Subcutaneous adipose tissue (tissue), 4 donors: Measurements from ENCODE around the gene CYTIP. TPM values are rescaled to one million over a fixed set of nuclear protein-coding genes. Genes with fewer than 3 reads are reported as not detected.

Experiments
- total RNA-seq, 4 donors: library from RNA; depleted of rRNA; stranded (reverse); fragments of >200 nt; gene quantifications; one replicate each; pipeline ENCODE4 v1.1.0, GENCODE V29; 2016
- TF ChIP-seq, protein P1 (sequence below): fragments of 450-650 bp; IDR thresholded peaks from one replicate; pipeline ENCODE4 v1.5.1; 2016; ENCODE audit warnings: low read depth, mild to moderate bottlenecking, control low read depth, antibody characterized with exemption, moderate library complexity

The CYTIP gene
- total RNA-seq, 4 donors from 2014 or later, result 6.4 to 47.8 (median 14.6) TPM

DNA sequence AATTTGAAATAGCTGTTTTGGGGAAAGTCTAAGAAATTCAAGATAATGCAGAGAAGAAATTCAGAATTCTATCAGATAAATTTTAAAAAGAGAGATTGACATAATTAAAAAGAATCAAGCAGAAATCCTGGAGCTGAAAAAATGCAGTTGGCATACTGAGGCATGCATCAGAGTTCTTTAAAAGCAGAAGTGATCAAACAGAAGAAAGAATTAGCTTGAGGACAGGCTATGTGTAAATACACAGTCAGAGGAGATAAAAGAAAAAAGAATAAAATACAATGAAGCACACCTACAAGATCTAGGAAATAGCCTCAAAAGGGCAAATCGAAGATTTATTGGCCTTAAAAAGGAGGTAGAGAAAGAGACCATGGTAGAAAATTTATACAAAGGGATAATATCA is 57.1 kb downstream of the CYTIP start:
- TF ChIP-seq, protein P1, sequence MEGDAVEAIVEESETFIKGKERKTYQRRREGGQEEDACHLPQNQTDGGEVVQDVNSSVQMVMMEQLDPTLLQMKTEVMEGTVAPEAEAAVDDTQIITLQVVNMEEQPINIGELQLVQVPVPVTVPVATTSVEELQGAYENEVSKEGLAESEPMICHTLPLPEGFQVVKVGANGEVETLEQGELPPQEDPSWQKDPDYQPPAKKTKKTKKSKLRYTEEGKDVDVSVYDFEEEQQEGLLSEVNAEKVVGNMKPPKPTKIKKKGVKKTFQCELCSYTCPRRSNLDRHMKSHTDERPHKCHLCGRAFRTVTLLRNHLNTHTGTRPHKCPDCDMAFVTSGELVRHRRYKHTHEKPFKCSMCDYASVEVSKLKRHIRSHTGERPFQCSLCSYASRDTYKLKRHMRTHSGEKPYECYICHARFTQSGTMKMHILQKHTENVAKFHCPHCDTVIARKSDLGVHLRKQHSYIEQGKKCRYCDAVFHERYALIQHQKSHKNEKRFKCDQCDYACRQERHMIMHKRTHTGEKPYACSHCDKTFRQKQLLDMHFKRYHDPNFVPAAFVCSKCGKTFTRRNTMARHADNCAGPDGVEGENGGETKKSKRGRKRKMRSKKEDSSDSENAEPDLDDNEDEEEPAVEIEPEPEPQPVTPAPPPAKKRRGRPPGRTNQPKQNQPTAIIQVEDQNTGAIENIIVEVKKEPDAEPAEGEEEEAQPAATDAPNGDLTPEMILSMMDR, result no peak

DNA sequence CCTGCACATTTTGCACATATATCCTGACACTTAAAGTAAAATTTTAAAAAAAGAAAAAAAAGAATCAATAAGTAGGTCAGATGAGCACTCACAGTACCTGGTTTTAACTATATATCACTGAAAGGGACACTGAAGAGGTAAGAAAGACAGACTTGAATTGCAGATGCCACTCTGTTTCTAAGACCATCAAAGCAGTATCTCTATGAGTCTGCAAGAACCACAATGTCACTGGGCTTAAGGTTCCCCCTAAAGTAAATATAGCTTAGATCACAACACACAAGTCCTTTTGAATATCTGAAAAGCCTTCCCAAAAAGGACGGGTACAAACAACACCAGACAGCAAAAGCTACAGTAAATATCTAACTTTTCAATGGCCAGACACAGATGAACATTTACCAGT is 57.6 kb downstream of the CYTIP start:
- TF ChIP-seq, protein P1, result no peak

DNA sequence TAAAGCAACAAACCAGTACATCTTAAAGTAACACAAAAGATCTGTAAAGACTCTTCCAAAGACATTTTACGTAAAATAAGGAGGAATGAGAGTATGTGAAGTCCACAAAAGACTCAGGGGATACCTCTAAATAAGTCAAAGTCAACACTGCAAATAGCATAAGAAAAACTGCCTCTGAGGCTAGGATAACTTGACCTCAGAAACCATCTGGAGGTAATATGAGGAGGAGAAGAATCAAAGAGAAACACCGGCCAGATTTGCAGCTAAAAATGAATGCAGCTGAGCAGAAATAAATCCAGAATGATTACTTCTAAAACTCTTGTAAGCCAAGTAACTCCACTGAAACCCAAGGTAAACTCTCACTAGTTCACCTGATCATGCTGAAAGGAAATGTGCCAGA is 66.0 kb downstream of the CYTIP start:
- TF ChIP-seq, protein P1, result no peak

DNA sequence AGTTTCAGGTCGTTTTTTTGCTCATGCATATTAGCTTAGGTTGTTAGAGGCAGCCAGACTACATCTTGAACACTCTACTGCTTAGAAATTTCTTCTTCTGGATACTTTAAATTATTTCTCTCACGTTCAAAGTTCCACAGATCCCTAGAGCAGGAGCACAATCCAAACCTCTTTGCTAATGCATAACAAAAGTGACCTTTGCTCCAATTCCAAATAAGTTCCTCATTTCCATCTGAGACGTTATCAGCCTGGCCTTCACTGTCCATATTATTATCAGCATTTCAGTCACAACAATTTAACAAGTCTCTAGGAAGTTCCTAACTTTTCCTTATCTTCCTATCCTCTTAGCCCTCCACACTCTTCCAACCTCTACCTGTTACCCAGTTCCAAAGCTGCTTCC is 67.8 kb downstream of the CYTIP start:
- TF ChIP-seq, protein P1, result no peak

DNA sequence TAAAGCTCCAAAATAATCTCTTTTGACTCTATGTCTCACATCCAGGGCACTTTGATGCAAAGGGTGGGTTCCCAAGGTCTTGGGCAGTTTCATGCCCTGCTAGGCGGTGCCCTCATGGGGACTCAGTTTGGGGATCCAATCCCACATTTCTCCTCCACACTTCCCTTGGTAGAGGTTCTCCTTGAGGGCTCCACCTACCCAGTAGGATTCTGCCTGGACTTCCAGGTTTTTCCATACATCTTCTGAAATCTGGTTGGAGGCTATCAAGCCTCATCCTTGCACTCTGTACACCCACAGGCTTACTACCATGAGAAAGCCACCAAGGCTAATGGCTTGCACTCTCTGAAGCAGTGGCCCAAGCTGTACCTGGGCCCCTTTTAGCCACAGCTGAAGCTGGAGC is 68.5 kb downstream of the CYTIP start:
- TF ChIP-seq, protein P1, result no peak

DNA sequence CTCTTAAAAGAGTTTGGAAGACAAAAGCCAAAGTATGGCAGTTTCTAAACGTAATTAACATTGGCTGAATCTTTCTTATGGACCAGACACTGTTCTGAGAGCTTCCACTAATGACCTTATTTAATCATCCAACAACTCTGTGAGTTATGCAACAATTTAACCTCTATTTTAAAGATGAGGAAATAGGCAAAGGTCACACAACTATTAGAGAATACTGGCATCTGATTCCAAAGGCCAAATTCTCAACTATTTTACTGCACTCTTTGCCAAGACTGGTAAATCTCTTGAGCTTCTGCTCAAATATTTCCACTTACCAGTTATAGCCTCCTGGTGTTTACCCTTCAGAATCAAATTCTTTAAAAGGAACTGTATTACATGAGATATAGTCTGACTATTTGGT is 76.2 kb downstream of the CYTIP start:
- TF ChIP-seq, protein P1, result no peak

Other genes with a start within 250 kb of the CYTIP start
- under 1 TPM; under 0.01 to 0.17 (median 0.08) TPM for gene GALNT5, start 186.4 kb downstream of the CYTIP start, total RNA-seq
- gene ERMN, start 118.3 kb downstream of the CYTIP start, total RNA-seq, result 1 to 10 TPM in 1 of 4 donors, under 1 TPM in 2, not detected in 1; 0.16 to 1.9 (median 0.22) TPM
- 100 to 1,000 TPM in 1 of 4 donors, 10 to 100 TPM in 3; 47.1 to 120 (median 57.1) TPM for gene ACVR1C, start 184.8 kb upstream of the CYTIP start, total RNA-seq